NCI-H446 (cell line): ENCODE results near the gene CYP24A1.

ENCODE experiments used
- DNase-seq, 2 experiments: peaks; one replicate each; lab custom pipeline; 2025; lab: John Stamatoyannopoulos, UW

Gene CYP24A1

GRCh38 chr20:54203281-54203680 is 29.5 kb upstream of the CYP24A1 start:
- no peak for DNase-seq

GRCh38 chr20:54201268-54201846 is 27.6 kb upstream of the CYP24A1 start:
- no peak for DNase-seq

GRCh38 chr20:54200487-54201267 is 26.9 kb upstream of the CYP24A1 start:
- DNase-seq = no peak

GRCh38 chr20:54199721-54200176 is 26.0 kb upstream of the CYP24A1 start:
- peak; percentile 61 to 77 for DNase-seq

GRCh38 chr20:54199283-54199682 is 25.5 kb upstream of the CYP24A1 start:
- DNase-seq = no peak

GRCh38 chr20:54197621-54198604 is 24.1 kb upstream of the CYP24A1 start:
- no peak for DNase-seq

- DNase-seq = no peak
These were observed 22.0 kb upstream of the CYP24A1 start for GRCh38 chr20:54195483-54196472.

- DNase-seq = no peak
These were observed 21.1 kb upstream of the CYP24A1 start for GRCh38 chr20:54194724-54195438.

GRCh38 chr20:54193817-54194216 is 20.0 kb upstream of the CYP24A1 start:
- no peak for DNase-seq

GRCh38 chr20:54190217-54190616 is 16.4 kb upstream of the CYP24A1 start:
- no peak for DNase-seq

- no peak for DNase-seq
These were observed 15.8 kb upstream of the CYP24A1 start for GRCh38 chr20:54189630-54190029.

- no peak for DNase-seq
These were observed 14.5 kb upstream of the CYP24A1 start for GRCh38 chr20:54188132-54188849.

- DNase-seq = no peak
These were observed 11.3 kb upstream of the CYP24A1 start for GRCh38 chr20:54184904-54185626.

GRCh38 chr20:54184071-54184470 is 10.3 kb upstream of the CYP24A1 start:
- DNase-seq = no peak

GRCh38 chr20:54180931-54181330 is 7.1 kb upstream of the CYP24A1 start:
- no peak for DNase-seq

GRCh38 chr20:54179946-54180345 is 6.2 kb upstream of the CYP24A1 start:
- DNase-seq = no peak

GRCh38 chr20:54178256-54178655 is 4.5 kb upstream of the CYP24A1 start:
- no peak for DNase-seq

- no peak for DNase-seq
These were observed 3.6 kb upstream of the CYP24A1 start for GRCh38 chr20:54177378-54177777.

- DNase-seq = no peak
These were observed 2.8 kb upstream of the CYP24A1 start for GRCh38 chr20:54176610-54177009.
